NOMO-1 (cell line): ENCODE measurements around the gene RIMBP3B.
"Not testable (repeated sequence)": the region's sequence is repeated elsewhere in the genome, so short reads cannot be mapped to it uniquely, and the experiment has no call there.

Source experiments
- DNase-seq, 2 experiments: peaks; one replicate each; lab custom pipeline; 2025; ENCODE audit not compliant: unreplicated experiment in 2 of 2; lab: John Stamatoyannopoulos, UW

Gene RIMBP3B

DNA sequence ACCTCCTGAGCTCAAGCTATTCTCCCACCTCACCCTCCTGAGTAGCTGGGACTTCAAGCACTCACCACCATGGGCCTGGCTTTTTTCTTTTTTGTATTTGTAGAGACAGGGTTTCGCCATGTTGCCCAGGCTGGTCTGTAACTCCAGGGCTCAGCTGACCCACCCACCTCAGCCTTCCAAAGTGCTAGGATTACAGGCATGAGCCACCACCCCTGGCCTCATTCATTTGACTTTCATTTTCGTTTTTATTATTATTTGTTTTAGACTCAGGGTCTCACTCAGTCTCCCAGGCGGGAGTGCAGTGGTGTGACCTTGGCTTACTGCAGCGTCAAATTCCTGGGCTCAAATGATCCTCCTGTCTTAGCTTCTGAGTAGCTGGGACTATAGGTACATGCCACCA lies 24.2 kb downstream of the RIMBP3B start:
- not testable (repeated sequence) for DNase-seq

DNA sequence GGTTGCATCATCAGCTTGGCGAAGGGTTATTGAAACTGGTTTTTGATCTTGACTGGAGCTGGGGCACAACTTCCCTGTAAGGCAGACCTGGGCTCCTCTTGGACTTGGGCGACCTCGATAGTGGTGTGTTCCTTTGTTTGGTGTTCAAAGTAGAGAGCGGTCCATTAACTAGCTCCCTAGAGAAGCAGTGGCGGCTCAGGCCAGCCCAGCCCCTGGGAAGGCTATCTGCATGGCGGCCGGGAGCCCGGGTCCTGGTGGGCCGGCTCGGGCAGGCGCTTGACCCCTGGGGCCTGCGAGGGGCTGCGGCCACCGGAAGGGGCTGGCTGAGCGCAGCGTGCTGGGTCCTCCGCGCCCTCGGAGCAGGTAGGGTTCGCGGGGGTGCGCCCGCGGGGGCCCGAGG lies 32.8 kb downstream of the RIMBP3B start:
- not testable (repeated sequence) for DNase-seq

DNA sequence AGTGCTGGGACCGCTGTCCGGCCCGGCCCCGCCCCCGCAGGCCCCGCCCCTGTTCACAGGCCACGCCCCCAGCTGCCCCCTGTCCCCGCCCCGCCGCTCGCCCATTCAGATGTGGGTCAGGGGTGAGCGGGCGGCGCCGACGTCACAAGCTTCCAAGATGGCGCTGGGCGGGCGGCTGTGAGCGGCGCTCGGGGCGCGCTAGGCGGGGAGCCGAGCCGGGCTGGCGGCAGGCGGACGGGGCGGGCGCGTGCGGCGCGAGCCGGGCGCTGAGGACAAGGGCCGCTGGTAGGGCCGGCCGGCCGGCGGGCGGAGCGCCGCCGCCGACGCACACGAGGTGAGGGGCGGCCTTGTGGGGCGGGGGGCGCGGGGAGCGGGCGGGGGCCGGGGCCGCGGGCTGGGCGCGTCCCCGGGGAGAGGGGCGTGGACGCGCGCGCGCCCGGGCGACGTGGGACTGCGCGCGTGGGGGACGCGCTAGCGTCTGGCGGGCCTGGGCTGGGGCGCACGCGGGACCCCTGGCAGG lies 33.7 kb downstream of the RIMBP3B start, which contains the start of gene HIC2:
Gene HIC2, plus strand, starts transcription at position 145 of the 520 bp plus-strand sequence. CDS start 25,461 bp downstream, outside the sequence.
- DNase-seq = not testable (repeated sequence)

DNA sequence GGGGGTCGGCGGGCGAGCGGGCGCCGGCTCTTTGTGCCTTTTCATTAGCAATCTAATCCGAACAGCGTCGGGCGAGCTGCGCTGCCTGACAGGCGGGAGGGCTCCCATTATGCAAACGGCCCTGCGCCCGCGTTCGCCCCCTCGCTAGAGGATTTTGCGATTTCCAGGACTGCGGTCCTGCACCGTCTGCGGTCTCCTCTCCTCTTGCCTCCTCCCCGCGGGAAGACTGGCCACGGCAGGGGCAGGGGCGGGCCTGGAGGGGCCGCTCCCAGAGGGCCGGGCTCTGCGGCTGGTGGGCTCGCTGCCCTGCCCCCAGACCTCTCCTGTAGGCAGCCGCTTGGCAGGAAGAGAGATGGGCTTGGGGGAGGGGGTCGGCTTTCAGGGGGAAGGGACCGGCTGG lies 34.3 kb downstream of the RIMBP3B start:
- DNase-seq = not testable (repeated sequence)

DNA sequence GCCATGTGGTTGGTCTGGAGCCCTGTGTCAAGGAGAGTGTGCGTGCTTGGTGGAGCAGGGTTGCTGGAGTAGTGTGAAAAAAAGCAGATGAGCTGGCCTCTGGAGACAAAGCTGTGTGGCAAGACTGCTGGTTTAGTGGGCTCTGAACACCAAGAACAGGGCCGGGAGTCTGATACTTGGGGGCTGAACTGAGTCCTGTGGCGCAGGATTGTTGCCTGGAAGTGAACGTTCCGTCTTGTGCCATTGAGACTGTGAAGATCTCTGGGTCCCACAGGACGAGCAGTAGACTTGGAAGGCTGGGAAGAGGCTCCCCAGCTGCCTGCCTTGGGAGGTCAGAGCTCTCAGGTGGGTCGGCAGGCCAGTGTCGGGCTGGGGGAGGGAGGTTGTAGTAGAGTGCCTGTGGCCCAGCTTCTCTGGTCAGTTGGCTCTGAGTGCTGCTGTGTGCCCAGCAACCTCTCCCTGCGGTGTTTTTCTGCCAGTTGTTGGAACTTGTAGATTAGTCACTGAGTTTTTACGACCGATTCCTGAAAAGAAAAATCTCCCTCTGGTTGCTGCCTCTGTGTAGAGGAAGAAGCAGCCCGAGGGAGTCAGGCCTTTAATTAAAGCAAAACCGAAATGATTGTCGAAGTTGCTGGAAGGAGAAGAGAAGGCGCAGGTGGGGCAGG lies 35.6 kb downstream of the RIMBP3B start:
- not testable (repeated sequence) for DNase-seq

DNA sequence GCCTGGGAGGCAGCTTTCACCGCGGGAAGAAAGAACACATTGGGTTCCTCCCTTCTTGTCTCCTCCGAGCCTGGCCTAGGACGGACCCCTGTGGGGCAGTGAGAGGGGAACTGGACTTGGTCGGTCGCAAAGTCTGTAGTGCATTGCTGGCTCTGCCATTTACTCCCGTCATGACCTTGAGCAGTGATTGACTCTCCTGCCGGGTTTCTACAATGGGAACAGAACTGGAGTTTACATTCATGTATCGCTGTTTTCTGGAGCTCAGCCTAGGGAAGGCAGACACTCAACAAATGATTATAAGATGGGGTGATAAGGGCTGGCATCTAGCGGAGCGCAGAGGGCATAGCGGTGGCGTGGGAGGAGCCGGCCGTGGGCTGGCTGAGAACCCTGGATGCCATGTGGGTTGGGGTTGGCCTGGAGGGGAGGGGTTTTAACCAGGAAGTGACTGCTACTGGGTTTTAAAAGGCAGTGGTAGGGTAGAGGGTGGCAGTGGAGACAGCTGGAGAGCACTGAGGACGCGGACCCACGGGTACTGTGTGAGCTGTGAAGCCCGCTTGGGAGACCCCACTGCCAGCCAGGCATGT lies 36.7 kb downstream of the RIMBP3B start:
- DNase-seq = not testable (repeated sequence)

DNA sequence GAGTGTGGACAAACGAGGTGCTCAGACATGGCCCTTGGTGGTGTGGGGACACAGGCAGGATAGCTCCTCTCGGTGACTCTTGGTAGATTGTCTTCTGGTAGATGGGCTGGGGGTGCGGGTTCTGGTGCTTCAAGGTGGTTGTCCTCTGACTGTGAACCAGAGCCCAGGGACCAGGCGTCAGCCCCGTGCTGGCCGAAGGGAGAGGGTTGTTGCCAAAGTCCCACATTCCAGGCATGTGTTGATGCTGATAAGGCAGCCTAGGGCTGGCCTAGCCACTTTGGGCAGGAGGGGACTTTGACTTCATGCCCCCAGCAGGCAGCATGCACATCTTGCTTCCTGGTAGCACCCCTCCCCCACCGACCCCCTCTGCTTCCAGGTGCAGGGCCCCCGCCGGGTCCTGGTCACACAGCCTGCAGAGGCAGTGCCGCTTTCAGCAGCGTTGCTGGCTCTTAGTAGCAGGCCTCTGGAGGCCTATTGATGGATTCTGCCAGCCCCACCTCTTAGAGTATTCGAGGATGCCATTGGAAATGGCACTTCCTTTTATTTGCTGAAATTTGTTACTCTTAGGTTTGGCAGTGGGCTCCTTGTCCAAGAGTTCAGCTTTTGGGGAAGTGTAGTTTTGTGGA lies 40.6 kb downstream of the RIMBP3B start:
- DNase-seq = not testable (repeated sequence)

DNA sequence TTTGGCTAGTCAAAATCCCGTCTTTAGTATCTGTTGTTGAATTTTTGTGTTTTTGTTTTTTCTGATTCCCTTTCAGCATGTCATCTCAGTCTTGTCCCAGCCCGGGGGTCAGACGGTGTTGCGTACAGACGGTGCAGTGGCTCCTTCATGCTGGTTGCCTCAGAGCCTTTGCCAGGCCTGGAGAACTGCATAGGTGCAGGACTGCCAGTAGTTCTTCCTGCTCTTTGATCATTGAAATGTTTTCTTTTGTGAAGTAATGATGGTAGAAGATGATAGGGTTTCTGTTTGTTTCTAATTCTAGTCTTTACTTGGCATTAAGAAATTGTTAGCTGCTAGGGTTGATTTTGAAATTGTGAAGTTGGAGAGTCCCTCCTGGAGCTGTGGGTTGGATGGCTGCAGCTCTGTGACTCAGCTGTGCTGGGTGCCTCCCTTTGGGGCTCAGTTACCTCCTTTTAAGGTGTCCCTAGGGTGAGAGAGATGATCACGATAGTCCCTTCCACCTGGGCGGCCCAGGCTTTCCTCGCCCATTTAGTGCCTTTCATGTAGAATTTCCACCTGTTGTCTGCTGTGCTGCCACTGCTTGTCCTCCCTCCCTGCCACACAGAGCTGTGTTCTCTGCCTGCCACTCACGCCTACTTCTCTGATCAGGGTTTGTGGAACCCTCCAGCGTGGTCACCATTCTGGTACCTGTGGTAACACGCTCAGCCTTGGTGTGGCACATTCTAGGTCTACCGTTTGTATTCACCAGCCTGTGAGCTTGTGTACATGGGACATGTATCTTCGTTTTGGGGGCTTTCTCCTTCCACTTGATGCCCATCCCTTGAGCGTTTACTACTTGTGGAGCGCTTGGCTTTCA lies 51.1 kb downstream of the RIMBP3B start:
- not testable (repeated sequence) for DNase-seq

DNA sequence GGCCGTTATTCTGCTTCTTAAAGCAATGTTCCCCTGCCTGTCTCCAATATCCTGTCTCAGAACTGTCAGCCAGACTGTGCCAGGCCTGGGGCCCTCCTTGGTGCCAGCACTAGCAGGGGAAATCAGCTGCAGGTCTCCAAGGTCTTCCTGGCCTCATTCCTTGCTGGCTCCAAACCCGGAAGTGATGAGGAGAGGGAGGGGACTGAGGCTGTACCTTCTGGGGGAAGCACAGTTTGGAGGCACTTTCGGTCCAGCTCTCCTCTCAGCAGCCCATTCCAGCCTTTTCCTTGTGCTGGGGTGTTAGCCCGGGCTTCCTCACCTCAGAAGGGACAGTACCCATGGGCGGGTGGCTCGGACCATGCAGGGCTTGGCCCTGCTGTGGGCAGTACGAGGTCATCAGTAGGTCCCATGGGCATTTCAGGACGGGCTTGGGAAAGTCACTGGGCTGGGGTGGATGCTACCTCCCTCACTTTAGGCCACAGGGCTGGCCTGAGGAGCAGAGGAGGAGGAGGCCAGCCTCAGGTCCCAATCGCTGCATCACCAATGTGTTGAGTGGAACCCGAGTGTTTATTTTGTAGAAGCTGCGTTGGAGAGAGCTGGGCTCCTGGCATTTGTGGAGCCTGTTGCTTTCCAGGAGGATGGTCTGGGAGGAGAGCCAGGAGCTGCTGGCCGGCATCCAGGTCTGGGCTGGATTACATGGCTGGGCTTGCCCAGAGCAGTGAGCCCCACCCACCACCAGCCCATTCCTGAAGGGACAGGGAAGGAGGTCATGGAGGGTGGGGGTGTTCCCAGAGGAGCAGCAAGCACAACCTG lies 52.7 kb downstream of the RIMBP3B start:
- not testable (repeated sequence) for DNase-seq

DNA sequence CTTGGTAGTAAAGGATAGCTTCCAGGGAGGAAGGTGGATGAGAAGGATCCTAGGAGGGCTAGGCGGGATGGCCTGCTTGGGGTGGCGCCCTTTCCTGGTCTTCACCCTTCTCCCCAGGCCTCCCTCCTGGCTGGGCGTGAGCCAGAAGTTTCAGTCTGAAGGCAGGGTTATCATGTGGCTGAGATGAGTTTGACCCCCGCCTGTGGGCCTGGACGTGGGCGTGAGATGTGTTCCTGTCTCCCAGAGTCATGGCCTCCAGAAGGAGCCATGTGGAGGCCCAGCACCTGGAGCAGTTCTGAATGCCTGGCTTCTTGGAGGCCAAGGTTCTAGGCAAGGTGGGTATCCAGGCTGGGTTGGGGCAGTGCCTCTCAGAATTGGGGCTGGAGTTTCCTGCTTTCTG lies 54.5 kb downstream of the RIMBP3B start:
- DNase-seq = not testable (repeated sequence)
